ENCODE data around the gene EIF4E2. TPM values are rescaled to one million over a fixed set of nuclear protein-coding genes. Genes with fewer than 3 reads are reported as not detected.

Gene EIF4E2, protein sequence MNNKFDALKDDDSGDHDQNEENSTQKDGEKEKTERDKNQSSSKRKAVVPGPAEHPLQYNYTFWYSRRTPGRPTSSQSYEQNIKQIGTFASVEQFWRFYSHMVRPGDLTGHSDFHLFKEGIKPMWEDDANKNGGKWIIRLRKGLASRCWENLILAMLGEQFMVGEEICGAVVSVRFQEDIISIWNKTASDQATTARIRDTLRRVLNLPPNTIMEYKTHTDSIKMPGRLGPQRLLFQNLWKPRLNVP
- total RNA-seq, result 82.8 and 101 TPM in 2 replicates

GRCh38 chr2:232550354-232551249 is at the start of gene EIF4E2, which contains the start of gene TIGD1:
EIF4E2 (plus strand) TSS chr2:232550689; CDS start chr2:232550725, 36 bp downstream.
TIGD1 (minus strand) TSS chr2:232550557; CDS start chr2:232549882, 675 bp downstream.

GRCh38 chr2:232519581-232520438 is 30.7 kb upstream of the EIF4E2 start, which contains the start of gene PRSS56:
PRSS56 (plus strand) TSS chr2:232520388; CDS start chr2:232520599, 211 bp downstream.

GRCh38 chr2:232525791-232526371 is 24.6 kb upstream of the EIF4E2 start, which contains the start of gene CHRND:
CHRND (plus strand) TSS chr2:232526160; CDS start chr2:232526216, 56 bp downstream.

DNA sequence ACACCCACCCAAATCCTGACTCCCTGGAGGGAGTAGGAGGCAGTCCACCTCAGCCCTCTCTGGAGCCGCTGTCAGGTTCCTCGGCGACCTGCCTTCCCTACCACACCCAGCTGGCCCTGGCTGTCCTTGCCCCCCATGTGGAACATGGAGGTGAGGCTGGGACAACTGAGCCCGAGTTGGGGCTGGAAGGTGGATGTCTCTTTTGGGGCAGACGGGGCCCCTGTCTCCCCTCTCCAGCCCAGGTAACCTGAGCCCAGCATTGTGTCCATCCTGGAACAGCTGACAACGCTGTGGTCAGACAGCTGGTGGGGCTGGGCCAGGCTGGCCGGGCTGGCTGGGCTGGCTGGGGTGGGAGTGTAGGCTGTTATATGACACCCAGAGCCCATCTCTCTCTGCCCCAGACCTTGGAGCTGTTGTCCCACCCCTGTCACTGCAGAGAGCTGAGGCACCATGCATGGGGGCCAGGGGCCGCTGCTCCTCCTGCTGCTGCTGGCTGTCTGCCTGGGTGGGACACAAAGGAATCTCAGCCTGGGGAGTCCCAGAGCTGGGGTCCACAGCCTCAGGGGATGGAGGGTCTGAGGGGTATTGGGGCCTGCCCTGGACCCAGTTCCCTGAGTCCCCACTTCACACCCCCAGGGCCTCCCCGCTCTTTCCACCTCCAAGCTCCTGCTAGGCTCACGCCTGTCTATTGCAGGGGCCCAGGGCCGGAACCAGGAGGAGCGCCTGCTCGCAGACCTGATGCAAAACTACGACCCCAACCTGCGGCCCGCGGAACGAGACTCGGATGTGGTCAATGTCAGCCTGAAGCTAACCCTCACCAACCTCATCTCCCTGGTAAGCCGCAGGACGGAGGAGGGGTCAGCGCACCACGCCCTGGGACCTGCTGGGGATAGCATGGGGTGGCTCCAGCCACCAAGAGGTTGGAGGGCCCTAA is 10.9 kb upstream of the EIF4E2 start, which contains the start of gene CHRNG:
Gene CHRNG, plus strand, starts transcription at position 395 of the 934 bp plus-strand sequence. Its CDS starts 56 bp downstream, at position 451.

Other genes with a start within 250 kb of the EIF4E2 start
- gene ALPP, start 171.9 kb upstream of the EIF4E2 start, total RNA-seq, result 3.9 and 19.2 TPM in 2 replicates
- gene ALPG, start 143.8 kb upstream of the EIF4E2 start, total RNA-seq, result under 0.01 TPM in 1 of 2 replicates, not detected in the other
- not detected in 2 replicates for gene ALPI, start 94.5 kb upstream of the EIF4E2 start, total RNA-seq
- not detected in 2 replicates for gene ECEL1, start 62.9 kb upstream of the EIF4E2 start, total RNA-seq
- gene PRSS56, start 30.3 kb upstream of the EIF4E2 start, total RNA-seq, result not detected in 2 replicates
- not detected in 2 replicates for gene CHRND, start 24.5 kb upstream of the EIF4E2 start, total RNA-seq
- gene CHRNG, start 11.0 kb upstream of the EIF4E2 start, total RNA-seq, result 0.39 TPM in 1 of 2 replicates, not detected in the other
- 3.4 and 5.5 TPM in 2 replicates for gene TIGD1, start 132 bp upstream of the EIF4E2 start, total RNA-seq
- 3.8 and 5.5 TPM in 2 replicates for gene EFHD1, start 82.9 kb downstream of the EIF4E2 start, total RNA-seq
- 41.2 and 49.6 TPM in 2 replicates for gene GIGYF2, start 146.6 kb downstream of the EIF4E2 start, total RNA-seq
- gene KCNJ13, start 225.9 kb downstream of the EIF4E2 start, total RNA-seq, result 3.1 and 7.5 TPM in 2 replicates